NCI-H1417 treated with DMSO at 0.1 percent for 48 hours (cell line): Measurements from ENCODE around the gene FOXF1.

ENCODE experiments used
- DNase-seq: peaks from one replicate; lab custom pipeline; 2025; lab: John Stamatoyannopoulos, UW

FOXF1 gene

GRCh38 chr16:86517652-86518258 is 7.4 kb downstream of the FOXF1 start:
- no peak for DNase-seq

GRCh38 chr16:86519007-86519648 is 8.8 kb downstream of the FOXF1 start:
- no peak for DNase-seq

GRCh38 chr16:86519649-86520316 is 9.5 kb downstream of the FOXF1 start:
- no peak for DNase-seq

- DNase-seq: no peak
Observed at GRCh38 chr16:86520317-86521210, 10.2 kb downstream of the FOXF1 start.

GRCh38 chr16:86521236-86522197 is 11.2 kb downstream of the FOXF1 start:
- no peak for DNase-seq

- DNase-seq: no peak
Observed at GRCh38 chr16:86522634-86523033, 12.3 kb downstream of the FOXF1 start.

GRCh38 chr16:86523166-86523740 is 12.9 kb downstream of the FOXF1 start:
- no peak for DNase-seq

- DNase-seq: no peak
Observed at GRCh38 chr16:86524029-86524428, 13.7 kb downstream of the FOXF1 start.

- DNase-seq: no peak
Observed at GRCh38 chr16:86525696-86526095, 15.4 kb downstream of the FOXF1 start.

GRCh38 chr16:86527366-86527765 is 17.0 kb downstream of the FOXF1 start:
- no peak for DNase-seq

GRCh38 chr16:86528061-86528929 is 18.0 kb downstream of the FOXF1 start:
- DNase-seq: no peak

GRCh38 chr16:86529160-86529559 is 18.8 kb downstream of the FOXF1 start:
- DNase-seq: no peak

GRCh38 chr16:86530251-86531190 is 20.2 kb downstream of the FOXF1 start:
- no peak for DNase-seq

- DNase-seq: no peak
Observed at GRCh38 chr16:86531191-86531545, 20.8 kb downstream of the FOXF1 start.

- DNase-seq: no peak
Observed at GRCh38 chr16:86531641-86532525, 21.6 kb downstream of the FOXF1 start.

- DNase-seq: no peak
Observed at GRCh38 chr16:86532526-86532815, 22.1 kb downstream of the FOXF1 start.

GRCh38 chr16:86533076-86533475 is 22.7 kb downstream of the FOXF1 start:
- no peak for DNase-seq

GRCh38 chr16:86533767-86534351 is 23.5 kb downstream of the FOXF1 start:
- no peak for DNase-seq
